ENCODE results near the gene FGFBP3.
"Not testable (repeated sequence)": the region's sequence is repeated elsewhere in the genome, so short reads cannot be mapped to it uniquely, and the experiment has no call there.

FGFBP3 gene

GRCh38 chr10:91897421-91897820 is 11.9 kb downstream of the FGFBP3 start:
- no peak for DNase-seq

GRCh38 chr10:91896212-91896756 is 13.0 kb downstream of the FGFBP3 start:
- no peak for DNase-seq

GRCh38 chr10:91894261-91894685 is 15.0 kb downstream of the FGFBP3 start:
- not testable (repeated sequence) for DNase-seq

GRCh38 chr10:91893051-91893450 is 16.2 kb downstream of the FGFBP3 start:
- DNase-seq = no peak

GRCh38 chr10:91891125-91892001 is 17.9 kb downstream of the FGFBP3 start:
- no peak for DNase-seq

GRCh38 chr10:91887272-91888076 is 21.8 kb downstream of the FGFBP3 start:
- DNase-seq = no peak

GRCh38 chr10:91886954-91887271 is 22.4 kb downstream of the FGFBP3 start:
- no peak for DNase-seq

- DNase-seq = no peak
Measured at GRCh38 chr10:91885362-91886079, 23.8 kb downstream of the FGFBP3 start.

GRCh38 chr10:91884536-91884935 is 24.8 kb downstream of the FGFBP3 start:
- DNase-seq = no peak

- DNase-seq = peak; percentile 60
Measured at GRCh38 chr10:91883549-91884444, 25.5 kb downstream of the FGFBP3 start.

- DNase-seq = no peak
Measured at GRCh38 chr10:91880310-91880709, 29.0 kb downstream of the FGFBP3 start.

- DNase-seq = no peak
Measured at GRCh38 chr10:91879515-91880170, 29.6 kb downstream of the FGFBP3 start.

- DNase-seq = no peak
Measured at GRCh38 chr10:91875779-91876178, 33.5 kb downstream of the FGFBP3 start.

- no peak for DNase-seq
Measured at GRCh38 chr10:91875156-91875555, 34.1 kb downstream of the FGFBP3 start.

- no peak for DNase-seq
Measured at GRCh38 chr10:91865562-91866081, 43.7 kb downstream of the FGFBP3 start.

GRCh38 chr10:91864744-91865143 is 44.5 kb downstream of the FGFBP3 start:
- no peak for DNase-seq

- no peak for DNase-seq
Measured at GRCh38 chr10:91864099-91864498, 45.2 kb downstream of the FGFBP3 start.

GRCh38 chr10:91860885-91861284 is 48.4 kb downstream of the FGFBP3 start:
- no peak for DNase-seq

GRCh38 chr10:91856637-91857036 is 52.6 kb downstream of the FGFBP3 start:
- peak; percentile 7 for DNase-seq
